Astrocyte (in vitro differentiated cells and primary cell): Measurements from ENCODE around the gene POU6F2. TPM values are rescaled to one million over a fixed set of nuclear protein-coding genes. Genes with fewer than 3 reads are reported as not detected.

Source experiments
- DNase-seq: peaks from one replicate; pipeline ENCODE4 v3.0.0-alpha.2; 2010; ENCODE audit warnings: low read depth
- FAIRE-seq: peaks from 2 replicates; lab custom pipeline; 2011; peaks lifted over from hg19 to GRCh38; lab: Jason Lieb, UNC
- H2AFZ ChIP-seq: 2 replicates; pipeline ENCODE4 v1.6.0; 2012; ENCODE audit warnings: low read depth, low read length, inconsistent platforms
- H3K27ac ChIP-seq: 2 replicates; pipeline ENCODE4 v1.5.1; 2011; ENCODE audit warnings: low read depth, low read length, inconsistent platforms
- H3K27me3 ChIP-seq: 2 replicates; pipeline ENCODE4 v1.6.0; 2011; ENCODE audit warnings: low read length, inconsistent platforms; ENCODE audit not compliant: insufficient read depth
- H3K36me3 ChIP-seq: 2 replicates; pipeline ENCODE4 v1.5.1; 2011; ENCODE audit warnings: low read length, inconsistent platforms; ENCODE audit not compliant: insufficient read depth
- H3K4me1 ChIP-seq: 2 replicates; pipeline ENCODE4 v1.5.1; 2011; ENCODE audit warnings: low read length, inconsistent platforms; ENCODE audit not compliant: insufficient read depth
- H3K4me2 ChIP-seq: 2 replicates; pipeline ENCODE4 v1.6.0; 2012; ENCODE audit warnings: low read length, inconsistent platforms
- H3K4me3 ChIP-seq: 2 replicates; pipeline ENCODE4 v1.5.1; 2011; ENCODE audit warnings: low read depth, mild to moderate bottlenecking, low read length, inconsistent platforms; ENCODE audit not compliant: insufficient read depth
- H3K79me2 ChIP-seq: 2 replicates; pipeline ENCODE4 v1.6.0; 2012; ENCODE audit warnings: mild to moderate bottlenecking, low read length, inconsistent platforms; ENCODE audit not compliant: insufficient read depth
- H3K9ac ChIP-seq: 2 replicates; pipeline ENCODE4 v1.6.0; 2012; ENCODE audit warnings: mild to moderate bottlenecking, low read length, inconsistent platforms
- H3K9me3 ChIP-seq: 2 replicates; pipeline ENCODE4 v1.5.1; 2012; ENCODE audit warnings: low read depth, mild to moderate bottlenecking, low read length, inconsistent platforms; ENCODE audit not compliant: insufficient read depth
- H4K20me1 ChIP-seq: 2 replicates; pipeline ENCODE4 v1.6.0; 2012; ENCODE audit warnings: low read length, inconsistent platforms; ENCODE audit not compliant: insufficient read depth
- H3K27ac Mint-ChIP-seq: one replicate; pipeline ENCODE4 v1.8.0; 2021; ENCODE audit warnings: mild to moderate bottlenecking, mixed read lengths; ENCODE audit not compliant: unreplicated experiment
- H3K27me3 Mint-ChIP-seq: one replicate; pipeline ENCODE4 v1.8.0; 2021; ENCODE audit warnings: low read depth, mixed read lengths; ENCODE audit not compliant: unreplicated experiment
- H3K36me3 Mint-ChIP-seq: one replicate; pipeline ENCODE4 v1.8.0; 2021; ENCODE audit warnings: low read depth, mixed read lengths; ENCODE audit not compliant: unreplicated experiment
- H3K4me1 Mint-ChIP-seq: one replicate; pipeline ENCODE4 v1.8.0; 2021; ENCODE audit warnings: low read depth, mixed read lengths; ENCODE audit not compliant: unreplicated experiment
- H3K4me3 Mint-ChIP-seq: one replicate; pipeline ENCODE4 v1.8.0; 2021; ENCODE audit warnings: mild to moderate bottlenecking, moderate library complexity, mixed read lengths; ENCODE audit not compliant: unreplicated experiment
- H3K9me3 Mint-ChIP-seq: one replicate; pipeline ENCODE4 v1.8.0; 2021; ENCODE audit warnings: mild to moderate bottlenecking, mixed read lengths; ENCODE audit not compliant: unreplicated experiment
- CTCF ChIP-seq: IDR thresholded peaks from 2 replicates; pipeline ENCODE4 v1.5.1; 2011; ENCODE audit warnings: low read depth, mild to moderate bottlenecking, inconsistent platforms, low read length, moderate library complexity; ENCODE audit not compliant: insufficient read depth
- EZH2 ChIP-seq: IDR thresholded peaks from 2 replicates; pipeline ENCODE4 v1.6.1; 2012; ENCODE audit warnings: mild to moderate bottlenecking, low read length, inconsistent platforms; ENCODE audit not compliant: insufficient read depth
- total RNA-seq: library from RNA; stranded (reverse); gene quantifications from 2 replicates; pipeline ENCODE4 v1.2.1, GENCODE V29; 2021

The POU6F2 gene
- total RNA-seq, 1 donor from 2014 or later: 0.45 TPM

GRCh38 chr7:39099146-39099545, 121.4 kb downstream of the POU6F2 start:
- no peak for TF ChIP-seq EZH2
- no peak for TF ChIP-seq CTCF
- H3K9me3 ChIP-seq: no peaks in the 10 kb centered on the region
- no peaks in the 10 kb centered on the region for H3K79me2 ChIP-seq
- no peaks in the 10 kb centered on the region for H3K27me3 Mint-ChIP-seq
- H3K27ac Mint-ChIP-seq: no peak overlapping the region
- no peak overlapping the region for H3K4me2 ChIP-seq
- H3K4me3 Mint-ChIP-seq: no peak overlapping the region
- no peaks in the 10 kb centered on the region for H3K9me3 Mint-ChIP-seq
- no peak overlapping the region for H2AFZ ChIP-seq
- H3K4me1 Mint-ChIP-seq: peaks cover 6% of the 10 kb centered on the region
- no peaks in the 10 kb centered on the region for H4K20me1 ChIP-seq
- no peaks in the 10 kb centered on the region for H3K27me3 ChIP-seq
- H3K36me3 ChIP-seq: no peaks in the 10 kb centered on the region
- H3K27ac ChIP-seq: no peak overlapping the region
- DNase-seq (no peak), FAIRE-seq (no peak)
- H3K36me3 Mint-ChIP-seq: no peaks in the 10 kb centered on the region
- H3K9ac ChIP-seq: no peak overlapping the region
- H3K4me3 ChIP-seq: no peak overlapping the region
- H3K4me1 ChIP-seq: no peaks in the 10 kb centered on the region

- no peaks in the 10 kb centered on the region for H3K4me1 ChIP-seq
- no peaks in the 10 kb centered on the region for H3K36me3 Mint-ChIP-seq
- no peak overlapping the region for H2AFZ ChIP-seq
- no peak overlapping the region for H3K27ac ChIP-seq
- no peaks in the 10 kb centered on the region for H4K20me1 ChIP-seq
- H3K4me3 ChIP-seq: no peak overlapping the region
- H3K79me2 ChIP-seq: no peaks in the 10 kb centered on the region
- DNase-seq (no peak), FAIRE-seq (no peak)
- H3K4me1 Mint-ChIP-seq: peaks cover 6% of the 10 kb centered on the region
- H3K4me2 ChIP-seq: no peak overlapping the region
- H3K4me3 Mint-ChIP-seq: no peak overlapping the region
- no peaks in the 10 kb centered on the region for H3K27me3 Mint-ChIP-seq
- H3K27ac Mint-ChIP-seq: no peak overlapping the region
- H3K36me3 ChIP-seq: no peaks in the 10 kb centered on the region
- H3K27me3 ChIP-seq: no peaks in the 10 kb centered on the region
- TF ChIP-seq CTCF: no peak
- H3K9me3 Mint-ChIP-seq: no peaks in the 10 kb centered on the region
- no peak overlapping the region for H3K9ac ChIP-seq
- no peaks in the 10 kb centered on the region for H3K9me3 ChIP-seq
Measured at GRCh38 chr7:39100270-39100669, 122.6 kb downstream of the POU6F2 start.

- FAIRE-seq (no peak), DNase-seq (no peak)
- peaks cover 4% of the 10 kb centered on the region for H3K4me1 Mint-ChIP-seq
- Histone ChIP-seq H3K36me3 (no peaks in the 10 kb centered on the region), H3K9ac (no peak overlapping the region), H3K79me2 (no peaks in the 10 kb centered on the region), H3K27ac (no peak overlapping the region), H3K9me3 (no peaks in the 10 kb centered on the region), H3K4me1 (no peaks in the 10 kb centered on the region), H4K20me1 (no peaks in the 10 kb centered on the region), H2AFZ (no peak overlapping the region), H3K27me3 (no peaks in the 10 kb centered on the region), H3K4me3 (no peak overlapping the region), H3K4me2 (no peak overlapping the region)
- H3K9me3 Mint-ChIP-seq: no peaks in the 10 kb centered on the region
- H3K27ac Mint-ChIP-seq: no peak overlapping the region
- H3K27me3 Mint-ChIP-seq: no peaks in the 10 kb centered on the region
- no peak for TF ChIP-seq CTCF
- TF ChIP-seq EZH2: no peak
- H3K4me3 Mint-ChIP-seq: no peak overlapping the region
- no peaks in the 10 kb centered on the region for H3K36me3 Mint-ChIP-seq
Measured at GRCh38 chr7:39102234-39102633, 124.5 kb downstream of the POU6F2 start.
